GM18951 (cell line): Measurements from ENCODE around the gene TRIM7.

ENCODE experiments used
- POLR2A ChIP-seq: IDR thresholded peaks from 4 replicates; pipeline ENCODE4 v1.6.1; 2011; ENCODE audit warnings: mild to moderate bottlenecking; ENCODE audit not compliant: insufficient read length, insufficient read depth; ENCODE audit errors: extremely low read depth
- in situ Hi-C: fragments of 300-500 bp; cut with MboI; formaldehyde crosslinking; loops from one replicate; pipeline ENCODE4 v1.12.0; 2022; ENCODE audit warnings: low sequenced_read_pairs, mixed read lengths, inconsistent platforms; ENCODE audit not compliant: unreplicated experiment

TRIM7 gene

GRCh38 chr5:181204826-181205760 lies at the start of gene TRIM7:
Gene TRIM7, minus strand, starts transcription at chr5:181205196. Its CDS starts 86 bp downstream, at chr5:181205110.
- no peak for TF ChIP-seq POLR2A
- in situ Hi-C loops: no loop called here

- no peak for TF ChIP-seq POLR2A
- in situ Hi-C loops: no loop called here
These were observed 43.3 kb upstream of the TRIM7 start for GRCh38 chr5:181248277-181248676.

DNA sequence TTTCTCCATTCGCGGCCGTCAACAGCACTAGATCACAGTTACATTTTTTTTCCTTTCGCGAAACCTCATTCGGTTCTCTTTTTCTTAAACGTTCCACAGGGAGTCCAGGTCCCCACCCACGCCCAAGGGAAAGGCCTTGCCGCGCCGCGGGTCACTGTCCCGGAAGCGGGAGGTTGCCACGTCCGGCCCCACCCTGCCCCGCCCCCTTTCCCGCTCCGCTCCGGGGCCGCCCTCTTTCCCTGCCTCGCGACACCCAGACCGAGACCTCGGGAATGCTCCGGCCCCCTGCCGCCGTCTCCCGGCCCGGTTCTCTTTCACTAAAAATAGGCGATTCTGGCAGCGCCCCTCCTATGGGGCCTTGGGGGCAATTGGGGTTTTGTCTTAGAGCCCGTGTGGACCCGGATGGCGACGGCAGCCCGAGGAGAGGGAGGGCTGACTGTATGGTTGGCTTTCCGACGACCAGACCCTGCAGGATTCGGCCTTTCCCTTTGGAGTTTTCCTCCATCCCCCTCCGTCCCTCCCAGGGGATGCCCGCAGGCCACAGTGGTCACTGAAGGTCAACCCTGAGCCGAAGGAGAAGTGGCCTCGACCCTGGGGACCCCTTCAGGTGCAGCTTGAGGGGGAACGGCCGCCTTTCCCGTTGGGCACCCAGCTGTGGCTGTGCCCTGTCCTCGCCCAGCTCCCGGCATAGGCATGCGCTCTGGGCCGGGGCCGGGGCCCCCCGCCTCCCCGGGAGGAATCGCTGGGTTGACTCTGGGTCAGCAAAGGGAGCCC lies 41.5 kb upstream of the TRIM7 start:
- TF ChIP-seq POLR2A: peak; percentile 69
- in situ Hi-C loops: no loop called here

DNA sequence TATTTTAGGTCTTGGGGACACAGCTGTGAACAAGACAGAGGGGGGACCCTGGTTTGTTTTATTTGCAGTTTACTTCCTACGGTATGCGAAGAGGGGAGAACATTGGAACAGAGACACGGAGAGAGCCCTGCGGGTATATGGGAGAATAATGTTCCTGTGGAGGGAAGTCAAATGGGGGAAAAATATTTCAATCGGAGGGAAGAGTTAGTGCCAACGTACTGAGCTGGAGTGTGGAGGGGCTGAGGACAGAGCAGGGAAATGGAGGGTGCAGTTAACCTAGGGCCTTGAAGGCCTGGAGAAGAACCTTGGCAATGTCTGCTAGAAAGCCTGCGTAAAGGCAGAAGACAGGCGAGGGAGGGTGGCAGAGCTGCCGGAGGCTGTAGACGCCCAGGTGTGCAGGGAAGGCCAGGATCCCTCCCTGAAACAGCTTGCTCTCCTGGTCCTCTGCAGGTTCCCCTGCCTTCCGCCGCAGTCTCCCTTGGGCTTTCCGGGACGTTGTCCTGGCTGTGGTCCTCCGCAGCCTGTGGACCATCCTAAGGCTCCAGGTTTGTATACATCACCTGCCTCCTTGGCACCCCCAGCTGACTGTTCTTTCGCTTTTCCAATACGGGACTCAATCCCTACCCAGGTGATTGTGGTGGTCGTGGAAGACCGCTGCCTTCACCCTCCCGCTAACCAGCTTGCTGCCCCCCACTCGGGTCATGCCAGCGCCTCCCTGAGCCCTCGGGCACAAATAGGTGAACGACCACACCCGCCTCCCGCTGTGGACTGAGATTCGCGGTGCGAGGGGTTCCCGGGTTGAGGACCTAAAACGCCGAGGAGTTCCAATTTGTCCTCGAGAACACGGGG lies 40.7 kb upstream of the TRIM7 start:
- no peak for TF ChIP-seq POLR2A
- in situ Hi-C loops: no loop called here

DNA sequence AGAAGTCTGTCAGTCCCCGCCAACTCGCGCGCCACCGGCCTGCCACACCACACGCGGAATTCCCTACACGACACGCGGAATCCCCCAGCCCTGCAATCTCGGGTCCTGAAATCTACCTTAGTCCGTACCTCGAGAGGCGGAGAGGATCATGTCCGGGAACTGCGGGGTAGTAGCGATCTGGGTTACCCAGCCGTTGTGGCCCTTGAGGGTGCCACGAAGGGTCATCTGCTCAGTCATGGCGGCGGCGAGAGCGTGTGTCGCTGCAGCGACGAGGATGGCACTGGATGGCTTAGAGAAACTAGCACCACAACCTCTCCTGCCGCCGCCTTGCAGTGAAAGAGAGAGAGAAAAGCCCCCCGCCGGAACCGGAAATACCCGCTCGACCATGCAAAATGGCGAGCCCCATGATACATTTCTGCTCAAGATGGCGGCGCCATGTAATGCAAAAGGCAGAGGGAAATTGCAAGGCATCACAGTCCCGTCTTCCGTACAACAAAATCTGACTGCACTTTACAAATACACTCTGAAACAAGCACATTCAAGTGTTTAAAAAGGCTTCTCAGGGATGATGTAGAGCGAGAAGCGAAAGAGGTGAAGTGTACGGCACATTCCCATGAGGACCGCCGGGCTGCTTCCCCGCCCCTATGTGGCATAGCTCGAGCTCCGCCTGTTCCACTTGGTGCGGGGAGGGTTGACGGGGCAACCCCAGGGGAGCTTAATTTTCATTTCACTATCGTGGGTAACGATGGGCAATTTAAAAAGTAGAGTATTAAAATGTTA lies 38.8 kb upstream of the TRIM7 start, which contains the start of gene RACK1:
Gene RACK1 (minus strand): TSS at position 343 of the 780 bp plus-strand sequence. CDS start 106 bp downstream, at position 237.
- TF ChIP-seq POLR2A: peak; percentile 97
- in situ Hi-C loops: no loop called here

GRCh38 chr5:181243018-181243563 lies 38.1 kb upstream of the TRIM7 start:
- in situ Hi-C loops: no loop called here
- no peak for TF ChIP-seq POLR2A

DNA sequence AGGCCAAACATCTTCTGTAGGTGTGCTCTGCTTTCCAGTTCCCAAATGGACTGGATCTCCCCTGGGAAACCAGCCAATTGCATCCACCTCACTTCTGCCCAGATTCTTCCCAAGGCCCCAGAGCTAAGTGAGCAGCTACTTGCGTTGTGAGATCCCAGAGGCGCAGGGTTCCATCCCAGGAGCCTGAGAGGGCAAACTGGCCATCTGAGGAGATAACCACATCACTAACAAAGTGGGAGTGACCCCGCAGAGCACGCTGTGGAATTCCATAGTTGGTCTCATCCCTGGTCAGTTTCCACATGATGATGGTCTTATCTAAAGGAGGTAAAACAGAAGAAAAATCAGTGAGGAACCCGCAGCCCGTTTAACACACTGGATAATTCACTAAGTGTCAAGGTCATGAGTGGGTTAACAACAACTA lies 37.0 kb upstream of the TRIM7 start:
- TF ChIP-seq POLR2A: no peak
- in situ Hi-C loops: no loop called here

- TF ChIP-seq POLR2A: peak; percentile 8
- in situ Hi-C loops: no loop called here
These were observed 36.5 kb upstream of the TRIM7 start for GRCh38 chr5:181241393-181241975.

DNA sequence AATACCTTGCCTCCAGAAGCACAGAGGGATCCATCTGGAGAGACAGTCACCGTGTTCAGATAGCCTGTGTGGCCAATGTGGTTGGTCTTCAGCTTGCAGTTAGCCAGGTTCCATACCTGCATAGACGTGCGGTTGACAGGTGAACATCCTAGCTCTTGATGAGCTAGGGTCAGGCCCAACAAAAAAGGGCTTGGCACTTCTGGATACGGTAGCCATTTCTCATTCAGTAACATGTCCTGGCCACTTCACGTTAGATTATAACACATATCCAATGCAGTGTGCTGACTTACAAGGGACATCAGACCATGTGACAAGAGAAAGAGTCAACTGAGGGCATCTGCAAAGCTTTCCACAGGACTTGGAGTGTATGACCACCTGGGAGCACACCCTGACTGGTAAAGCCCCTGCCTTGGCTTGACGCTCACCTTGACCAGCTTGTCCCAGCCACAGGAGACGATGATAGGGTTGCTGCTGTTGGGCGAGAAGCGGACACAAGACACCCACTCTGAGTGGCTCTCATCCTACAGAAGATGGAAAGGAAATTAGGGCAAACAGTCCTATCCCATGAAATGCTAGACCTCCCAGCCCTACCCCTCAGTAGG lies 34.2 kb upstream of the TRIM7 start:
- in situ Hi-C loops: no loop called here
- TF ChIP-seq POLR2A: no peak

- in situ Hi-C loops: no loop called here
- no peak for TF ChIP-seq POLR2A
These were observed 32.9 kb upstream of the TRIM7 start for GRCh38 chr5:181237729-181238385.
